GM18868 (cell line): ENCODE results near the gene KIR3DL1.
"Not testable (repeated sequence)": the region's sequence is repeated elsewhere in the genome, so short reads cannot be mapped to it uniquely, and the experiment has no call there.

Experiments used
- ATAC-seq: cut with Tn5 transposase; IDR thresholded peaks from one replicate; pipeline ENCODE4 v1.9.1; 2021; ENCODE audit warnings: mild to moderate bottlenecking, moderate library complexity; ENCODE audit not compliant: unreplicated experiment

The KIR3DL1 gene

GRCh38 chr19:54806516-54806838 lies 9.8 kb upstream of the KIR3DL1 start:
- no peak for ATAC-seq

- not testable (repeated sequence) for ATAC-seq
Measured at GRCh38 chr19:54814571-54814970, 1.7 kb upstream of the KIR3DL1 start.

GRCh38 chr19:54817670-54818536 lies 1.6 kb downstream of the KIR3DL1 start:
- ATAC-seq: no peak

GRCh38 chr19:54824416-54824815 lies 8.1 kb downstream of the KIR3DL1 start:
- ATAC-seq: not testable (repeated sequence)

- ATAC-seq: not testable (repeated sequence)
Measured at GRCh38 chr19:54825326-54825725, 9.1 kb downstream of the KIR3DL1 start.

GRCh38 chr19:54828064-54828463 lies 11.8 kb downstream of the KIR3DL1 start:
- not testable (repeated sequence) for ATAC-seq

- ATAC-seq: not testable (repeated sequence)
Measured at GRCh38 chr19:54832496-54832895, 16.2 kb downstream of the KIR3DL1 start, which contains the start of gene KIR2DS4. KIR2DS4 (plus strand) TSS chr19:54832676.

GRCh38 chr19:54835126-54835525 lies 18.9 kb downstream of the KIR3DL1 start:
- ATAC-seq: not testable (repeated sequence)

GRCh38 chr19:54837522-54837921 lies 21.3 kb downstream of the KIR3DL1 start:
- not testable (repeated sequence) for ATAC-seq

GRCh38 chr19:54843171-54843570 lies 26.9 kb downstream of the KIR3DL1 start:
- not testable (repeated sequence) for ATAC-seq

GRCh38 chr19:54850061-54850640 lies 33.9 kb downstream of the KIR3DL1 start, which contains the start of gene KIR3DL2:
KIR3DL2 (plus strand) TSS chr19:54850443; CDS start chr19:54850476, 33 bp downstream.
- ATAC-seq: not testable (repeated sequence)

GRCh38 chr19:54850930-54851329 lies 34.7 kb downstream of the KIR3DL1 start:
- no peak for ATAC-seq

GRCh38 chr19:54851353-54851752 lies 35.1 kb downstream of the KIR3DL1 start:
- no peak for ATAC-seq

GRCh38 chr19:54855241-54855640 lies 39.0 kb downstream of the KIR3DL1 start:
- not testable (repeated sequence) for ATAC-seq

GRCh38 chr19:54858476-54858875 lies 42.2 kb downstream of the KIR3DL1 start:
- ATAC-seq: not testable (repeated sequence)

- not testable (repeated sequence) for ATAC-seq
Measured at GRCh38 chr19:54859421-54859820, 43.2 kb downstream of the KIR3DL1 start.

GRCh38 chr19:54863459-54863858 lies 47.2 kb downstream of the KIR3DL1 start:
- ATAC-seq: not testable (repeated sequence)

GRCh38 chr19:54871696-54872095 lies 55.4 kb downstream of the KIR3DL1 start:
- no peak for ATAC-seq

GRCh38 chr19:54873990-54874389 lies 57.7 kb downstream of the KIR3DL1 start, which contains the start of gene FCAR:
FCAR (plus strand) TSS chr19:54874235; CDS start chr19:54874290, 55 bp downstream.
- no peak for ATAC-seq

- no peak for ATAC-seq
Measured at GRCh38 chr19:54875506-54875905, 59.2 kb downstream of the KIR3DL1 start.

- no peak for ATAC-seq
Measured at GRCh38 chr19:54877471-54877870, 61.2 kb downstream of the KIR3DL1 start.
